PFSK-1 (cell line): ENCODE measurements around the gene ARHGEF37.

Experiments used
- FOXP2 ChIP-seq: optimal IDR thresholded peaks from 2 replicates; pipeline ENCODE3; 2011; ENCODE audit warnings: borderline replicate concordance, control low read depth, inconsistent platforms; ENCODE audit not compliant: insufficient read depth; ENCODE audit errors: extremely low read length, extremely low read depth
- POLR2AphosphoS5 ChIP-seq: IDR thresholded peaks from 2 replicates; pipeline ENCODE4 v1.6.1; 2012; ENCODE audit warnings: low read depth, mild to moderate bottlenecking, control low read depth, low read length, moderate library complexity
- SIN3A ChIP-seq: IDR thresholded peaks from 2 replicates; pipeline ENCODE4 v1.6.1; 2012; ENCODE audit warnings: mild to moderate bottlenecking, low read length, moderate library complexity, borderline replicate concordance; ENCODE audit not compliant: insufficient read depth
- TAF1 ChIP-seq: IDR thresholded peaks from 2 replicates; pipeline ENCODE4 v1.6.1; 2012; ENCODE audit warnings: low read length, control low read depth, borderline replicate concordance; ENCODE audit not compliant: insufficient read depth
- TF ChIP-seq, protein P1 (sequence below), 2 experiments: IDR thresholded peaks; 2 replicates each; pipeline versions ENCODE4 v1.6.1 to v1.8.0; 2011 to 2012; ENCODE audit warnings: low read depth in 2 of 2, low read length in 2 of 2, control low read depth in 1 of 2, inconsistent platforms in 1 of 2, mild to moderate bottlenecking in 1 of 2, moderate library complexity in 1 of 2; ENCODE audit not compliant: insufficient read depth in 1 of 2

The ARHGEF37 gene

DNA sequence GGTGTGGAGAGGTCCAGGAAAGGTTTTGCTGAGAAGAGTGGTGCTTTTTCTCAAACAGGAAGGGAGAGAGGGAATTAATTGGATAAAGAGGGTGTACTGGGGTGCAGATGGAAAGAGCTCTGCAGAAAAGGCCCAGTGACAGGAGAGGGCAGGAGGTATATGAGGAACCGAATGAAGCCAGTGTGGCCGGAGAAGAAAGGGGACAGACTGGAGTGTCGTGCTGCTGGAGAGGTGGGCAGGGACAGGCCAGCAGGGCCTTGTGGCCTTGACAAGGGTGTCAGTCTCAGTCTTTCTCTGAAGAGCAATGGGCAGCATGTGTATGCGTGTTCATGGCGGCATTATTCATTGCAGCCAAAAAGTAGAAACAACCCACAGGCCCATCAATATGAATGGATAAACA is 48.1 kb downstream of the ARHGEF37 start:
- TF ChIP-seq, protein P1, sequence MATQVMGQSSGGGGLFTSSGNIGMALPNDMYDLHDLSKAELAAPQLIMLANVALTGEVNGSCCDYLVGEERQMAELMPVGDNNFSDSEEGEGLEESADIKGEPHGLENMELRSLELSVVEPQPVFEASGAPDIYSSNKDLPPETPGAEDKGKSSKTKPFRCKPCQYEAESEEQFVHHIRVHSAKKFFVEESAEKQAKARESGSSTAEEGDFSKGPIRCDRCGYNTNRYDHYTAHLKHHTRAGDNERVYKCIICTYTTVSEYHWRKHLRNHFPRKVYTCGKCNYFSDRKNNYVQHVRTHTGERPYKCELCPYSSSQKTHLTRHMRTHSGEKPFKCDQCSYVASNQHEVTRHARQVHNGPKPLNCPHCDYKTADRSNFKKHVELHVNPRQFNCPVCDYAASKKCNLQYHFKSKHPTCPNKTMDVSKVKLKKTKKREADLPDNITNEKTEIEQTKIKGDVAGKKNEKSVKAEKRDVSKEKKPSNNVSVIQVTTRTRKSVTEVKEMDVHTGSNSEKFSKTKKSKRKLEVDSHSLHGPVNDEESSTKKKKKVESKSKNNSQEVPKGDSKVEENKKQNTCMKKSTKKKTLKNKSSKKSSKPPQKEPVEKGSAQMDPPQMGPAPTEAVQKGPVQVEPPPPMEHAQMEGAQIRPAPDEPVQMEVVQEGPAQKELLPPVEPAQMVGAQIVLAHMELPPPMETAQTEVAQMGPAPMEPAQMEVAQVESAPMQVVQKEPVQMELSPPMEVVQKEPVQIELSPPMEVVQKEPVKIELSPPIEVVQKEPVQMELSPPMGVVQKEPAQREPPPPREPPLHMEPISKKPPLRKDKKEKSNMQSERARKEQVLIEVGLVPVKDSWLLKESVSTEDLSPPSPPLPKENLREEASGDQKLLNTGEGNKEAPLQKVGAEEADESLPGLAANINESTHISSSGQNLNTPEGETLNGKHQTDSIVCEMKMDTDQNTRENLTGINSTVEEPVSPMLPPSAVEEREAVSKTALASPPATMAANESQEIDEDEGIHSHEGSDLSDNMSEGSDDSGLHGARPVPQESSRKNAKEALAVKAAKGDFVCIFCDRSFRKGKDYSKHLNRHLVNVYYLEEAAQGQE (IDR thresholded peaks at IDR 0.05; ENCODE audit: insufficient read depth in 1 of 2, low read depth in 2 of 2, low read length in 2 of 2), result no peak
- TF ChIP-seq FOXP2, result no peak
- TF ChIP-seq SIN3A, result no peak
- TF ChIP-seq POLR2AphosphoS5, result no peak
- no peak for TF ChIP-seq TAF1

DNA sequence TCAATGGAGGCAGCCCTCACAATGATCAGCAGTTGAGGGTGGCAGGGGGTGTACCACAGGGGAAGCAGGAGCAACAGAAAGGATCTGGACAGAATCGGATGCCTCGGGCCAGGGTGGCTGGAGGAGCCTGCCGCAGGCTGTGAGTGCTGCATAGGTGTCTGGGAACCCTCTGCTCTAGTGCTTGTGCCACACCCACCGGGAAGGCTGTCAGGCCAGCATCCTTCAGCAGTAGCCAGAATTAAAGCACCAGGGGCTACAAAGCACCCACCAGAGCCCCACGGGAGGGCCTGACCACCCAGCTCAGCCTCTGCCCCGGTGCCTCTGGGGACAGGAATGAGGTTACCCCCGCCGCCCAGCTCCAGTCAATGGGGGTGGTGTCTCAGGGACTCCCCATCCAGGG is 49.0 kb downstream of the ARHGEF37 start:
- TF ChIP-seq POLR2AphosphoS5 (no peak), TAF1 (no peak)

- TF ChIP-seq TAF1 (no peak), POLR2AphosphoS5 (no peak), SIN3A (no peak), FOXP2 (no peak)
- TF ChIP-seq, protein P1 (IDR thresholded peaks at IDR 0.05; ENCODE audit: insufficient read depth in 1 of 2, low read depth in 2 of 2, low read length in 2 of 2), result no peak
Measured at GRCh38 chr5:149631506-149631905, 50.2 kb downstream of the ARHGEF37 start.

GRCh38 chr5:149632311-149633251 is 51.3 kb downstream of the ARHGEF37 start:
- TF ChIP-seq SIN3A (no peak), FOXP2 (no peak), TAF1 (no peak), POLR2AphosphoS5 (no peak)
- TF ChIP-seq, protein P1 (IDR thresholded peaks at IDR 0.05; ENCODE audit: insufficient read depth in 1 of 2, low read depth in 2 of 2, low read length in 2 of 2), result no peak

- TF ChIP-seq POLR2AphosphoS5 (no peak), SIN3A (no peak), FOXP2 (no peak), TAF1 (no peak)
- TF ChIP-seq, protein P1 (IDR thresholded peaks at IDR 0.05; ENCODE audit: insufficient read depth in 1 of 2, low read depth in 2 of 2, low read length in 2 of 2), result no peak
Measured at GRCh38 chr5:149633476-149634350, 52.4 kb downstream of the ARHGEF37 start.
